GM12878 (cell line): ENCODE data around the gene LIG4.

Source experiments
- RAD21 ChIP-seq: IDR thresholded peaks from 2 replicates; pipeline ENCODE4 v1.6.1; 2011; ENCODE audit warnings: mild to moderate bottlenecking, low read depth, low read length, moderate library complexity; ENCODE audit not compliant: insufficient read depth
- SMARCA5 ChIP-seq: fragments of 450-650 bp; IDR thresholded peaks from 2 replicates; pipeline ENCODE4 v1.6.1; 2017; ENCODE audit warnings: mild to moderate bottlenecking
- TF ChIP-seq, protein P1 (sequence below), 3 experiments: IDR thresholded peaks in 2 of 3; conservative IDR thresholded peaks in 1 of 3; 2 replicates each; pipeline ENCODE4 v1.5.1; 2011; ENCODE audit warnings: low read depth in 3 of 3, low read length in 3 of 3, mild to moderate bottlenecking in 3 of 3, control low read depth in 2 of 3, moderate library complexity in 2 of 3, inconsistent platforms in 1 of 3, mixed read lengths in 1 of 3; ENCODE audit not compliant: control insufficient read depth in 2 of 3, insufficient read depth in 1 of 3; ENCODE audit errors: extremely low read depth in 1 of 3

- TF ChIP-seq SMARCA5 (no peak), RAD21 (no peak)
- TF ChIP-seq, protein P1, sequence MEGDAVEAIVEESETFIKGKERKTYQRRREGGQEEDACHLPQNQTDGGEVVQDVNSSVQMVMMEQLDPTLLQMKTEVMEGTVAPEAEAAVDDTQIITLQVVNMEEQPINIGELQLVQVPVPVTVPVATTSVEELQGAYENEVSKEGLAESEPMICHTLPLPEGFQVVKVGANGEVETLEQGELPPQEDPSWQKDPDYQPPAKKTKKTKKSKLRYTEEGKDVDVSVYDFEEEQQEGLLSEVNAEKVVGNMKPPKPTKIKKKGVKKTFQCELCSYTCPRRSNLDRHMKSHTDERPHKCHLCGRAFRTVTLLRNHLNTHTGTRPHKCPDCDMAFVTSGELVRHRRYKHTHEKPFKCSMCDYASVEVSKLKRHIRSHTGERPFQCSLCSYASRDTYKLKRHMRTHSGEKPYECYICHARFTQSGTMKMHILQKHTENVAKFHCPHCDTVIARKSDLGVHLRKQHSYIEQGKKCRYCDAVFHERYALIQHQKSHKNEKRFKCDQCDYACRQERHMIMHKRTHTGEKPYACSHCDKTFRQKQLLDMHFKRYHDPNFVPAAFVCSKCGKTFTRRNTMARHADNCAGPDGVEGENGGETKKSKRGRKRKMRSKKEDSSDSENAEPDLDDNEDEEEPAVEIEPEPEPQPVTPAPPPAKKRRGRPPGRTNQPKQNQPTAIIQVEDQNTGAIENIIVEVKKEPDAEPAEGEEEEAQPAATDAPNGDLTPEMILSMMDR (IDR thresholded peaks at IDR 0.05 in 2 of 3, conservative IDR thresholded peaks at IDR 0.05 in 1 of 3; ENCODE audit: control insufficient read depth in 2 of 3, extremely low read depth in 1 of 3, insufficient read depth in 1 of 3, low read depth in 3 of 3, low read length in 3 of 3), result no peak
These were observed 27.1 kb downstream of the LIG4 start for GRCh38 chr13:108188260-108188659.
